ENCODE measurements around the gene SH2B3.
"Not testable (repeated sequence)": the region's sequence is repeated elsewhere in the genome, so short reads cannot be mapped to it uniquely, and the experiment has no call there.

Gene SH2B3

GRCh38 chr12:111405859-111406473 lies at the start of gene SH2B3:
Gene SH2B3 (plus strand): TSS chr12:111405923. CDS start chr12:111418146, 12,223 bp downstream.
- DNase-seq (ENCODE audit: low spot score), result no peak

- no peak for DNase-seq (ENCODE audit: low spot score)
Observed at GRCh38 chr12:111359231-111359913, 46.4 kb upstream of the SH2B3 start.

GRCh38 chr12:111359914-111360276 lies 45.8 kb upstream of the SH2B3 start:
- DNase-seq (ENCODE audit: low spot score), result no peak

- no peak for DNase-seq (ENCODE audit: low spot score)
Observed at GRCh38 chr12:111360325-111360930, 45.3 kb upstream of the SH2B3 start.

- no peak for DNase-seq (ENCODE audit: low spot score)
Observed at GRCh38 chr12:111361073-111361716, 44.5 kb upstream of the SH2B3 start.

GRCh38 chr12:111361717-111362576 lies 43.8 kb upstream of the SH2B3 start:
- DNase-seq (ENCODE audit: low spot score), result no peak

GRCh38 chr12:111362687-111363475 lies 42.8 kb upstream of the SH2B3 start:
- DNase-seq (ENCODE audit: low spot score), result no peak

GRCh38 chr12:111363578-111363977 lies 42.1 kb upstream of the SH2B3 start:
- DNase-seq (ENCODE audit: low spot score), result no peak

GRCh38 chr12:111366075-111366474 lies 39.6 kb upstream of the SH2B3 start:
- no peak for DNase-seq (ENCODE audit: low spot score)

- DNase-seq (ENCODE audit: low spot score), result no peak
Observed at GRCh38 chr12:111366583-111366982, 39.1 kb upstream of the SH2B3 start.

GRCh38 chr12:111367661-111368221 lies 38.0 kb upstream of the SH2B3 start:
- DNase-seq (ENCODE audit: low spot score), result no peak

GRCh38 chr12:111368291-111368787 lies 37.4 kb upstream of the SH2B3 start:
- no peak for DNase-seq (ENCODE audit: low spot score)

- peak; percentile 83 for DNase-seq (ENCODE audit: low spot score)
Observed at GRCh38 chr12:111368788-111369495, 36.8 kb upstream of the SH2B3 start, which contains the start of gene PHETA1. Gene PHETA1 (minus strand): TSS chr12:111369095. CDS start chr12:111363427, 5,668 bp downstream.

GRCh38 chr12:111369496-111370220 lies 36.1 kb upstream of the SH2B3 start:
- DNase-seq (ENCODE audit: low spot score), result no peak

GRCh38 chr12:111373231-111373630 lies 32.5 kb upstream of the SH2B3 start:
- not testable (repeated sequence) for DNase-seq (ENCODE audit: low spot score)

GRCh38 chr12:111377440-111377839 lies 28.3 kb upstream of the SH2B3 start:
- DNase-seq (ENCODE audit: low spot score), result no peak

GRCh38 chr12:111379942-111380554 lies 25.7 kb upstream of the SH2B3 start:
- DNase-seq (ENCODE audit: low spot score), result no peak

GRCh38 chr12:111384596-111384995 lies 21.1 kb upstream of the SH2B3 start:
- no peak for DNase-seq (ENCODE audit: low spot score)

- no peak for DNase-seq (ENCODE audit: low spot score)
Observed at GRCh38 chr12:111386885-111387284, 18.8 kb upstream of the SH2B3 start.
